KMS-11 (cell line): ENCODE results near the gene IL32.

Experiments used
- H2AFZ ChIP-seq: fragments of 200-600 bp; sonication (generic); 2 replicates; pipeline ENCODE4 v1.6.1; 2016; ENCODE audit warnings: antibody characterized with exemption, mixed run types, low read depth
- H3K27ac ChIP-seq: fragments of 200-600 bp; sonication (generic); 2 replicates; pipeline ENCODE4 v1.6.1; 2016; ENCODE audit warnings: mild to moderate bottlenecking, mixed run types
- H3K27me3 ChIP-seq: fragments of 200-600 bp; sonication (generic); 2 replicates; pipeline ENCODE4 v1.6.1; 2017; ENCODE audit warnings: mild to moderate bottlenecking, low read depth, mixed run types, moderate library complexity; ENCODE audit not compliant: insufficient read depth
- H3K36me3 ChIP-seq: fragments of 200-600 bp; sonication (generic); 2 replicates; pipeline ENCODE4 v1.6.1; 2017; ENCODE audit warnings: mild to moderate bottlenecking, mixed run types; ENCODE audit not compliant: insufficient read depth
- H3K4me1 ChIP-seq: fragments of 200-600 bp; sonication (generic); 2 replicates; pipeline ENCODE4 v1.6.1; 2016; ENCODE audit warnings: mild to moderate bottlenecking, low read depth, mixed run types; ENCODE audit not compliant: poor library complexity, severe bottlenecking
- H3K4me2 ChIP-seq: fragments of 200-600 bp; sonication (generic); 2 replicates; pipeline ENCODE4 v1.7.0; 2016; ENCODE audit warnings: mild to moderate bottlenecking, mixed run types
- H3K4me3 ChIP-seq: fragments of 200-600 bp; sonication (generic); IDR thresholded peaks from 2 replicates; pipeline ENCODE4 v1.6.1; 2017; ENCODE audit warnings: low read depth, low read length, mixed read lengths; ENCODE audit not compliant: insufficient read depth
- H3K79me2 ChIP-seq: fragments of 200-600 bp; sonication (generic); 2 replicates; pipeline ENCODE4 v1.6.1; 2016; ENCODE audit warnings: low read depth, mixed run types; ENCODE audit not compliant: insufficient read depth
- H3K9ac ChIP-seq: fragments of 200-600 bp; sonication (generic); 2 replicates; pipeline ENCODE4 v1.6.1; 2016; ENCODE audit warnings: mild to moderate bottlenecking, mixed run types
- H4K20me1 ChIP-seq: fragments of 200-600 bp; sonication (generic); 2 replicates; pipeline ENCODE4 v1.6.1; 2016; ENCODE audit warnings: mild to moderate bottlenecking, mixed run types; ENCODE audit not compliant: insufficient read depth
- TF ChIP-seq, protein P1 (sequence below): fragments of 200-600 bp; sonication (generic); conservative IDR thresholded peaks from 2 replicates; pipeline ENCODE4 v1.6.1; 2017; ENCODE audit warnings: low read depth, mild to moderate bottlenecking, antibody characterized with exemption, low read length, moderate library complexity, mixed read lengths

Gene IL32

DNA sequence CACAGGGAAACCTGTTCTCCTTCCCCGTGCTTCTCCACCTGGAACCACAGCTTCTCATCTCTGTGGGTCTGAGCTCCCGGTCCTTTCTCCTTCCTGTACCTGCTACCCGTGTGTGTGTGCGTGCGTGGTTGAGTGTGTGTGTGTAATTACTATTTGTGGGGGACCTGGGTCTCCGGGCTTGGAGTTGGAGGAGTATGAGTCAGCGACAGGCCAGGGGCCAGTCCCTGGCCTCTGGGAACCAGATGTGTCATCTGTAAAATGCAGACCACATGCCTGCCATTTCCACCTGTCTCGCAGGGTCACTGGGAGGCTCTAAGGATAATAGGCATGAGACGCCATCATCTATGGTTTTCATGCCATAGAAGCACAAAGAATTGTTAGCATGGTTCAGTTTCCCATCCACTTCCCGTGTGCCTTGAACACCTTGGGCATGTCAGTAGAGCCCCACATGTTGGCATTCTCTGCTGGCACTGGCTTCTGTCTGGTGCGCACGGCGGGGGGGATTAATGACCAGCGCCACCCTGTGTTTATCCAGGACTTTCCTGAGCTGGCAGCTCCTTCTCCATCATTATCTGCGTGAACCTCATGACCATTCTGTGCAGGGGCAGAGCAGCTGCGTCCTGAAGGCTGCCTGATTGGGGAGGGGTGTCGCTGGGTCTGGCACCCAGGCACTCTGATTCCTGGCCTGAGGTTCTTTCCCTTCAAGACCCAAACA, 48.5 kb downstream of the IL32 start:
- TF ChIP-seq, protein P1, sequence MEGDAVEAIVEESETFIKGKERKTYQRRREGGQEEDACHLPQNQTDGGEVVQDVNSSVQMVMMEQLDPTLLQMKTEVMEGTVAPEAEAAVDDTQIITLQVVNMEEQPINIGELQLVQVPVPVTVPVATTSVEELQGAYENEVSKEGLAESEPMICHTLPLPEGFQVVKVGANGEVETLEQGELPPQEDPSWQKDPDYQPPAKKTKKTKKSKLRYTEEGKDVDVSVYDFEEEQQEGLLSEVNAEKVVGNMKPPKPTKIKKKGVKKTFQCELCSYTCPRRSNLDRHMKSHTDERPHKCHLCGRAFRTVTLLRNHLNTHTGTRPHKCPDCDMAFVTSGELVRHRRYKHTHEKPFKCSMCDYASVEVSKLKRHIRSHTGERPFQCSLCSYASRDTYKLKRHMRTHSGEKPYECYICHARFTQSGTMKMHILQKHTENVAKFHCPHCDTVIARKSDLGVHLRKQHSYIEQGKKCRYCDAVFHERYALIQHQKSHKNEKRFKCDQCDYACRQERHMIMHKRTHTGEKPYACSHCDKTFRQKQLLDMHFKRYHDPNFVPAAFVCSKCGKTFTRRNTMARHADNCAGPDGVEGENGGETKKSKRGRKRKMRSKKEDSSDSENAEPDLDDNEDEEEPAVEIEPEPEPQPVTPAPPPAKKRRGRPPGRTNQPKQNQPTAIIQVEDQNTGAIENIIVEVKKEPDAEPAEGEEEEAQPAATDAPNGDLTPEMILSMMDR, result no peak
- Histone ChIP-seq H3K27ac (no peak overlapping the region), H2AFZ (no peak overlapping the region), H3K36me3 (no peaks in the 10 kb centered on the region), H3K4me3 (no peak overlapping the region), H3K4me2 (no peak overlapping the region), H3K4me1 (no peaks in the 10 kb centered on the region), H3K9ac (no peak overlapping the region), H4K20me1 (no peaks in the 10 kb centered on the region), H3K27me3 (peaks cover 83% of the 10 kb centered on the region), H3K79me2 (no peaks in the 10 kb centered on the region)

DNA sequence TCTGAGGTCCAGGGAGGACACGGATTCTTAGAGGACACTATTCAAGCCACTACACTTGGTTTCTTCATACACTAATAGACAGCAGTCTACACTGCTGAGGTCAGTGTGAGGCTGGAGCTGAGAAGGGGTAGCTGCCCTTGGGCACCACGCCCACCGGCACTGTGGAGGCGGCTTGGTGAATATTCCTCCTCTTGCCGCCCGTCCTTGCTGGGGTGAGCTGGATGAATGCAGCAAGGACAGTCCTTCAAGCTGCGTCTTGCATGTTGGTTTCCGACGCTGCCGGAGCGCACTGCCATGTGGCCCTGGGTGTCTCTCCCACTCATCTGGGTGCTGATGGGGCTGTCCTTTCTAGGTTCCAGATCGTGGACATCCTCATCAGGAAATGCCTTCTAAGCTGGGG, 49.6 kb downstream of the IL32 start:
- Histone ChIP-seq H3K36me3 (no peaks in the 10 kb centered on the region), H4K20me1 (no peaks in the 10 kb centered on the region), H3K27ac (no peak overlapping the region), H3K4me2 (no peak overlapping the region), H3K79me2 (no peaks in the 10 kb centered on the region), H3K9ac (no peak overlapping the region), H3K4me1 (no peaks in the 10 kb centered on the region), H3K27me3 (peaks cover 72% of the 10 kb centered on the region), H2AFZ (no peak overlapping the region), H3K4me3 (no peak overlapping the region)
- TF ChIP-seq, protein P1, result no peak

DNA sequence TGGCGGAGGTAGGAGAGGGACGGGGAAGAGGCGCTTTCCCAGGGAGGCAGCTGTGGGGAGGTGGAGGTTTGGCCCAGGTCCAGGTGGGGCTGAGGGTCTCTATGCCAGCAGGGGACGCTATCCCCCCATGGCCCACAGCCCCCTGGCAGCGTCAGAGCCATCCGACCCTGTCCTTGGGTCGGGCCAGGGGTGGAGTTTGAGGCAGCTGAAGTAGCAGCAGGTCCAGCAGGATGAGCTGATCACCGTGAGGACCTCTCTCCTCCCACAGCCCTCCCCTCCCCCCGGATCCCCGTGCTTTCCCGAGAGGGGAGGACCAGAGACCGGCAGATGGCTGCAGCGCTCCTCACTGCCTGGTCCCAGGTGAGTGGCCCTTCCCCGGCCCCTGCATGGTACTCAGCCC, 50.1 kb downstream of the IL32 start:
- H2AFZ ChIP-seq, result no peak overlapping the region
- no peak overlapping the region for H3K9ac ChIP-seq
- TF ChIP-seq, protein P1, result 0 out of 2 replicates have a peak, but pooled peaks have one; percentile 10
- no peak overlapping the region for H3K4me2 ChIP-seq
- H3K36me3 ChIP-seq, result no peaks in the 10 kb centered on the region
- peaks cover 66% of the 10 kb centered on the region for H3K27me3 ChIP-seq
- H3K79me2 ChIP-seq, result no peaks in the 10 kb centered on the region
- no peak overlapping the region for H3K27ac ChIP-seq
- H4K20me1 ChIP-seq, result no peaks in the 10 kb centered on the region
- no peaks in the 10 kb centered on the region for H3K4me1 ChIP-seq
- H3K4me3 ChIP-seq, result no peak overlapping the region

DNA sequence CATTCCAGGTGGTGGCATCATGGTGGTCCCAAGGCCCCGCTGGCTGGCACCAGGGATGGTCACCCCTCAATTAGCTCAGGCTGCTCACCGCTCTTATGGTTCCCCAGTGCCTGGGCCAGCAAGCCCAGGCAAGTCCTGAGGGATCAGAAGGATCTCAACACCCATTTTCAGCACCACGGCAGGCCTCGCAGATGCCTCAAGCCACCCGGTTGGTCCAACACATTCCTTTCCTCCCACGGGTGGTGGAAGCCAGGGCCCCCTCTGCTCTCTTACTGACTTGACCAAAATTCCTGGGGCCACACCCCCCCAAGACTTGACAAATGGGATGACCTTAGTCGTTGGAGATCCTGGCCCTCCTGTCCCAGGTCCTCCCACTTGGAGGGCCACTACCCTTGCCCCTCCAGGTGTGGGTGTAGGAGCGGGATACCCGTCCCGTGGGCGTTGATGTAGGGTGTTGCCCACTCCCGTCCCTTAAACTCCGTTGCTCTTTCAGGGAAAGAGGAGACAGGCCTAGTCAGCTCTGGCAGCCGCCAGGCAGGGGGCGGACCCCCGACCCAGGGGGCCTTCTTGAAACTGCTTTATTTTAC, 52.9 kb downstream of the IL32 start:
- Histone ChIP-seq H3K79me2 (no peaks in the 10 kb centered on the region), H3K4me3 (no peak overlapping the region), H3K36me3 (no peaks in the 10 kb centered on the region), H3K4me1 (peaks cover 3% of the 10 kb centered on the region), H3K27ac (no peak overlapping the region), H2AFZ (no peak overlapping the region), H3K4me2 (no peak overlapping the region), H4K20me1 (no peaks in the 10 kb centered on the region), H3K9ac (no peak overlapping the region), H3K27me3 (peaks cover 55% of the 10 kb centered on the region)
- TF ChIP-seq, protein P1, result no peak
